ENCODE data around the gene DGKB. TPM values are rescaled to one million over a fixed set of nuclear protein-coding genes. Genes with fewer than 3 reads are reported as not detected.

Gene DGKB
- total RNA-seq, 1 experiment from 2014 or later = 0.02 TPM

DNA sequence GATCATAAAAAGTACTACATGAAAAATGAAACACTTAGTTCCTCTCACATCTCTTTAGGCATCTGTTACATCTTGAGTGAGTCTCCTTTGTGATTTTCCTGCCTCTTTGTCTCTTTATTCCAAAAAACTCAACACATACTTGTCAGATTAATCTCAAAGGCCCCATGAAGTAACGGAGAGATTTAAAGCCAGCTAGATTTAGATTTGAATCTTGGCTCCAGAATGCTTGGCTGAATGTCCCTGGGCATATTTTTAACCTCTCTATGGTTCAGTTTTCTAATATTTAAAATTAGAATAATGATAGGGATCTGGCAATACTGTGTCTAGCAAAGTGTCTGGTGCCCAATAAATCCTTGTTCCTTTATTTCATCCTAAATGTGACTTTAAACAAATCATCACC lies 140.0 kb downstream of the DGKB start:
- DNase-seq (ENCODE audit: extremely low read depth, low read depth) = no peak

DNA sequence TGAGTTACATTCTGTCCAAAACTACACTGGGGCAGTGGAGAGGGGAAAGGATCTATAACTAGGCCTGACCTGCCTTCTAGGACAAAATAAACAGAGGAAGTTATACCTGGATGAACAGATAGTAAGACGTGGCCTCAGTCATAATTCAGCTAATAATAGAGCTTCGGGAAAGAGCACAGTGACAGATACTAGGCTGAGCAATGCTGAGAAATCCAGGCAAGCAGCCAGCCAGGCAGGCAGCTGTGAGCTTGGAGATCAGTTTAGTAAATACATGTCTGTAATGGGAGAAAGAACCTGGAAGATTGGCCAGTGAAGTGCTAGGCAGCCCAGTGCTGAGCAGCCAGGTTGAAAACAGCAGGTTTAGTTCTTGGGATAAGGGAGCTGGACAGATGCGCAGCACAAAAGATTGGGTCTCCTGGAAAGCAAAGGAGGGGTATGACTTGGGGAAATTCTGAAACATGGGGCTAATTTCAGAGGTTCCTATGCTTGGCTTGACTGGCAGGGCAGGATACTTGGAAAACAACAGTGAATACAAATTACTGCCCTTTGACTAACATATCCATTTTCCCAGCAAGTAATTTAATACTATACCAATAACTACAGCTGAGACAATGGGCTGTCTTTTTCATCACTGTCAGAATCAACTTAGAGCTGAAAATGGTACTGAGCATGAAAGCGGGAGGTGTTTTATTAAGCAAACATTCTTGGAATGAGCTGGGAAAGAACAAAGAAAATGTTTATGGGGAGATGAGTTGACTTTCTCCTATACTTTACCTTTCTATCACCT lies 140.8 kb downstream of the DGKB start:
- no peak for DNase-seq (ENCODE audit: extremely low read depth, low read depth)

DNA sequence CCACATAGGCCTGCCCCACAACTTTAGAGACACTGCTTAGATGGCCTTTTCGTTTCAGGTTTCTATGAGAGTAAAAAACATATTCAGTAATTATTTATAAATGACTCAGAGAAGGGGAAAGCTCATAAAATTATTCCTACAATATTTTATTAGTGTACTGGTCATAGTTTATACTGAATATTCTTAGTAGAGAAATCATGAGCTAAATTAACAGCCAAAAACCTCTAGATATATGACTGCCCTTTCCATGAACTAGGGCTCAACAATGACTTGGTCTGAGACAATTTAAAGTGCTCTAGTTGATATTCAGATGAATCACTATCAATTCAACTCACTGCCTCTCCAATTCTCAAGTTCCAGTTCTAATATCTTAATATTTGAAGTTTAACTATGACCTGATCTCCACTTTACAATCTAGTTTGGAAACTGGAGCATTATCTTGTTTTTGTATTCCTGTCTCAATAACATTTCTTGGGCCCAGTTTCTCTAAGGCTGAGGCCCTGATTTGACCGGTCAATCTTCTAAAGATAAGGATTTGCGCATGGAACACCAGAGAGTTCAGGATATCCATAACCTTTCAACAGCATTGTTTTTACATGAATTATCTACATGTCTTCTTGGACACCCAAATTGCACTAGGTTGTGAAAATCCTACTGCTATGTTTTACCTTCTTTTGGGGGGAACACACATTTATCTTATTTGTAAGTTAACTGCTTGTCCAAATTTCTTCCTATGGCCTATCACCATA lies 141.6 kb downstream of the DGKB start:
- no peak for DNase-seq (ENCODE audit: extremely low read depth, low read depth)

DNA sequence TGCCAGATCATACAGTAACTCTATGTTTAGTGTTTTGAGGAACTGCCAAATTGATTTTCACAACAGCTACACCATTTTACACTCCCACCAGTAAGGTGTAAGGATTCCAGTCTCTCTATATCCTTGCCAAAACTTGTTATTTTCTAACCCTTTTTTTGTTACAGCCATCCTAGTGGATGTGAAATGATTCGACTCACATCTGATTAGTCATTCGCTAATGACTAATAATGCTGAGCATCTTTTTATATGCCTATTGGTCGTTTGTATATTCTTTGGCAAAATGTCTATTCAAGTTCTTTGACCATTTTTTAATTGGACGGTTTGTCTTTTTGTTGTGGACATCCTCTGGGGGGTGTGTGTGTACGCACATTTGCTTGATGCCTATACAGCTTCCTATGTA lies 142.8 kb downstream of the DGKB start:
- DNase-seq (ENCODE audit: extremely low read depth, low read depth) = no peak

DNA sequence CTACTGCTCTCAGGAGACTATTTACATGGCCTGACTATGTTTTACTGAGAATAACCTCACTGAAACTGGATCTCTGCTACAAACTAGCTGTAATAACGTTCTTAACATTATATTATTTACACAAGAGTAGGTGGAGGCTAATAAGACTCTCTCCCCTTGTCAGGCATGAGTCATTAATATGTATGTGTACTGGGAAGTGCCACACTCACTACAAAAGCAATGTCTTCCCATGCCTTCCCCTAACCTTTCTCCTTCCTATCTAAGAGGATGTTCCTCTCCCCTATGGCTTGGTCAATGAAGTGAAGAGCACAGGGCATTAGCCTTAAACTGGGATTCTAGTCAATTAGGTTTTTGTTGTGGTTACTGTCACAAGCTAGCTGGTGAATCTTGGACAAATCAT lies 147.9 kb downstream of the DGKB start:
- no peak for DNase-seq (ENCODE audit: extremely low read depth, low read depth)

DNA sequence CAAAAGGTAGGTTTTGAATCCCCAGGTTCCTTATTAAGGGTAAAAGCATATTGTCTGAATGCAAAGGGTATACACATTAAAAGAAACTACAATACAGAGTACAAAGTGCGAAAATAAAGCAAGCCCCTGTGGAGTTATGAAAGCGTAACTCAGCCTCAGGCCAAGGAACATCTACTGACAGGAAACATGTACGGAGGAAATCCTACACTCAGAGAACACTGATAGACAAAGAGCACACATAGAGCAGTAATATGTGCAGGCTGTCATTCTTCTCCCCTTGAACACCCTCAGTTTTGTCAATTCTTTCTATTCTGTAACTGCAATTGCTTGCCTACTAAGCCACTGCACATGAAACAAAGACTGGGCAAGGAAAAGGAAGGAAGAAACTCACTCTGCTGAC lies 150.2 kb downstream of the DGKB start:
- no peak for DNase-seq (ENCODE audit: extremely low read depth, low read depth)

DNA sequence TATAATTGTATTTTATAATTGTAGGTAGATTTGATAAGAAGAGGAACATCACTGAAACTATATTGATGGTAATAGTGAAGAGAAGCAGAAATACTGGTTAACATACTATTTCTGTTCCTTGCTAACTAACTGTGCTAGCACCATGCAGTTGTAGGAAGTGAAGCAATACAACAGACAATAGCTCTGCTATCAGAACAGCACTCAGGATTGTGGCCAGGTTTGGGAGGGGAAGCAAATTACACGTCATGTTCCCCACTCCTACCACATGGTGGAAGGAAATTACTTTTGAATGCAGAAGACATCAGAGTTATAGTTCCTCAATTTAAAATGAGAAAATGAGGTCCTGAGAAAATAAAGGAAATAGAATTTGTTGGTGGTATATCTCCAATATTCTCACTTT lies 151.1 kb downstream of the DGKB start:
- no peak for DNase-seq (ENCODE audit: extremely low read depth, low read depth)

DNA sequence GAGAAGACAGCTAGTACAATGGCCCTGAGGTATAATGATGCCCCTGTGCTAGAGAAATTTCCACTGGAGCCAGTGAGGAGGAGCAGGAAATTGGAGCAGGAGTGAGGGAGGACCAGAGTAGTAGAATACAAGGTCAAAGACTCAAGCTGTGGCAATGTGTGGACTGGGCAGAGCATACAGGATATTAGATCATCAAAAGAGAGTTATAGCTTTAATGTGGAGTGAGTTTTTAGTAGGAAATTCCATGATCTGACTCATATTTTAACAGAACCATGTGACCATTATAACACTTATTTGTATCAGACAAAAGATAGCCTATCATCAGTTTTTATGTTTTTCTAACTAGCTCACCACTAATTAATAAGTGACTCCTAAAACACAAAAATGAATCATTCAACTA lies 154.1 kb downstream of the DGKB start:
- DNase-seq (ENCODE audit: extremely low read depth, low read depth) = no peak

DNA sequence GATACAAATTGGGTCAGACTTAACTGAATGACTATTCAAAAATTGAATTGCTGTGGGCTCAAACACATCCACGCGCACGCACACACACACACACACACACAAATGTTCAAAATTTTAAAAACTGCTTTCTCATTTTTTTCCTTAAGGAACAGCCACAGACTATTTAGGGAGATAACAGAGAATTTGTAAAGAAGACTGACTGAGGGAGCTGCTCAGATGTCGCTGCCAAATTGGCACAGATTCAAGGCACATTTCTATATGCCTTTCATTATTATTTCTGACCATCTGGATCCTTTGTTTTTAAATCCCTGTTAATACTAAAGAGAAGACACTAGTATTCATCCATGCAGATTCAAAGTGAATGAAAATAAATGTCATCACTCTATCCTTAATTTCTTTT lies 154.8 kb downstream of the DGKB start:
- DNase-seq (ENCODE audit: extremely low read depth, low read depth) = no peak

DNA sequence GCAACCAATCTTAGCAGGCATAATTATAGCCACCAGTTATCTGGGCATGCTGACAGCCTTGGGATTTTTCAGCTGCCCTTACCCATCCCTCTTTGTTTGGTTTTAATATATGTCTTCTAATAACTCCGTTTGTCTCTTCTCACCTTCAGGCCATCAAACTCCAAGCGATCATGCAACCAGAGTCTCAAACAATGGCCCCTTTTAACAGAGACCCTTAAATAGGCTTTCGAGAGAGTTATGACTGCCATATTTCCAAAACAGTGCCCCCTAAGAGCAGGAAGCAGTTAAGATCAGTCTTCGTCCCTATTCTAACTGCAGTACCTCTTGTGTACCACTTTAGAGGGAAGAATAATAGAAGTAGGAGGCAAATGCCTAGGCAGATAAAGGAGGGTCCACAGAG lies 157.5 kb downstream of the DGKB start:
- no peak for DNase-seq (ENCODE audit: extremely low read depth, low read depth)

DNA sequence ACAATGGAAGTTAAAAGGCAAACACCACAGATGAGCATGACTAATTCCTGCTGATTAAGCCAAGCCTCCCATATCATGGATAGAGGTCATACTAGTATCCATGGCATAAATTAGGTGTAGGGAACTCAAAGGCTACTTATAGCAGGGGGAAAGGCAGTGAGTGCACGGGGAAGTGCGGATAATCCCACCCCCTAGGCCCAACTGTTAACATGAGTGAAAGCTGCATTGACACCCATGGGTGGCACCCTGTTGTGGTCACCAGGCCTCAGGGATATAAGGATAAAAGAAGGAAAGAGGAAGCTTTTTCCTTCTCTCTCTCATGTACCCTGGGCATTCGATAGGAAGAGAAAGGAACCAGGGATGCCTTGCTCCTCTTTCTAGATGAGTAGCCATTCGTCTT lies 161.9 kb downstream of the DGKB start:
- DNase-seq (ENCODE audit: extremely low read depth, low read depth) = no peak

DNA sequence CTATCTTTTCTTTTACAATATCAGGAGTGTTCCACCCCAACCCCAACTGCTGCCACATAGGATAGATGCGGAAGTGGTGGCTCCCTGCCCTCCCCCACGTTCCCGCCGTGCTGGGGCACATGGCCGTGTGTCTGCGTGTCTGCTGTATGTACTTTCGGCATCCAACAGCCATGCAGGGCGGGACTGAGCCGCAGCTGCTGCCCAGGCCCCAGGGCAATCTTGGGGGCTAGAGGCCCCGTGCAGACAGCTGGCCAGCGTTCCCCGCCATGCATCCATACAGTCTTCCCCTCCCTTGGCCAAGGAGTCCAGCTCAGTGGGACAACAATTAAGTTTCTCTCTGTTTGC lies 162.7 kb downstream of the DGKB start:
- no peak for DNase-seq (ENCODE audit: extremely low read depth, low read depth)

DNA sequence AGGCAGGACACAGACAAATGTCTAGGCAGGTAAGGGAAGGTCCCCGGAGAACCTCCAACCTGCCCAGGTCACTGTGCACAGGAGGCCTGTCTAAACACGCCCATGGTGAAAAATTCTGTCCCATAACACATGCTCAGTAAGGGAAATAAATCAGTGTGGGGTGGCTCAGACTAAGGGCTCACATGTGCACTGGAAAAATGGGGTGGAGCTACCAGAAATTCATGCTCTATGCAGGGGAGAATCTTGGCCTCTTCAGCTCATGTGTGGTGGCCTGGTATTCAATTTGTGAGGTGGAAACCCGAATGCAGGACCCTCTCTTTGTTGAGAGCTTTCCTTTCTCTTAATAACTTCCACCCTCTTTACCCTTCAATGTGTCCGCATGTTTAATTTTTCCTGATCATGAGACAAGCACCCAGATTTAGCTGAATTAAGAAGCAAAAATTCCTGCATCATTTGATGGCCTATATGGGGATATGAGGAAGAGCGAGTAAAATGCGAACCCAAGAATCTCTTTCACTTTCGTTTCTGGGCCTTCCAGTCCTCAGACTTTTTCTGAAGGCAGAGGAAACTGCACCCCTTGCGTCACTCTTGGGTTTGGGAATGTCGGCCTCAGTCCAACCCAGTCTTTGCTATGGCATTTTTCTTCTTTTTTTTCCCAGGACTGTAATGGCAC lies 163.2 kb downstream of the DGKB start:
- no peak for DNase-seq (ENCODE audit: extremely low read depth, low read depth)

DNA sequence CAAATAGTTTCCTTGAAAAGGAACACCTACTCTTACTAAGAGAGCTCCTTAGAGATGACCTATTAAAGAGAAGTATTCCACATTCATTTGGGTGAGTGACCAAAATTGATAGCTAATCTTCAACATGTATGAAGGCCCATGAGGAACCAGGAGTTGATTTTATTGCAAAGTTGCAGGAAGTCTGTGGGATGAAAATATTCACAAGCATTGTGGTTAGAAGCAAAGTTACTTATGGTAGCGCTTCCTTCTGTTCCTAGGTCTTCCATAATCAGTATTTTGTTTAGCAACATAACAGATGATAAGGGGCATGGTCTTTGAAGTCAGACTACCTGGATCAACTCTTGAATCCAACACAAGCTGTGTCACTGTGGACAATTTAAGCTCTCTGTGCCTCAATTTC lies 164.5 kb downstream of the DGKB start:
- DNase-seq (ENCODE audit: extremely low read depth, low read depth) = no peak

DNA sequence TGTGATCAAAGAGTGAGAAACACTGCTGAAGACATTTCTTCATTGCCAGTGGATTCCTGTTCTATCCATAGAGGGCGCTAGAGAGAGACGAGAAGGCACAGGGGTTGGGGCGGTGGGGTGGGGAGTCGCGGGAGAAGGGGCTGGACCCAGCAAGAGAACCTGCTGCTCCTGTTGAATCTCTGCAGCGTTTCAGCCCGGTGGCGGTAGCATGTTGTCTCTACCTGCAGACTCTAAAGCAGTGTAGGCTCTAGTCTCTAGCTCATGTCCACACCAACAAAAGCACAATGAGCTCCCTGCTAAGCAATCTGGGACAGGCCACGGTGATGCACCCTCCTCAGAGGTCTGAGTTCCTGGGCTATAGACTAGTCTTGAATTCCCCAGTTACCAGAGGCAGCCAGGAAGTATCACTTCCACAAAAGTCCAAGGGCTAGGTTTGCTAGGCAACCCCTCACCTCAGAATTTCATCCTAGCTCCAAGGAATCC lies 167.7 kb downstream of the DGKB start:
- peak; percentile 5 for DNase-seq (ENCODE audit: extremely low read depth, low read depth)

DNA sequence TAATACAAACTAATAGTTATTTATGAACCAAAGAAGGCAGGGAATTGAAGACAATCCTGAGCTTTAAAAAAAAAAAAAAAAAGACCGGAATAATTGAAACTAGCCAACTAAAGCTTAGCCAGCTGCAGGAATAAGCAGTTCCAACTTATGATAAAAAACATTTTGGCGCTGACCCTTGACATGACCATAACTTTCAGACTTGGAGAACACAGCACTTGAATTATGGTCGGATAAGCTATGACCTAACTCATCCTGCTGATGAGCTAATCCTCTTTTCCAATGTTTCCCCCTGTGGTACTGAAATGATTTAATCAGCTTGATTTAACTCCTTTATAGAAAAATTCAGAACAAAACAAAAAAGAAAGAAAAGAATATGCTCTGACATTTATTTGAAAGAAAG lies 181.8 kb downstream of the DGKB start:
- DNase-seq (ENCODE audit: extremely low read depth, low read depth) = no peak

DNA sequence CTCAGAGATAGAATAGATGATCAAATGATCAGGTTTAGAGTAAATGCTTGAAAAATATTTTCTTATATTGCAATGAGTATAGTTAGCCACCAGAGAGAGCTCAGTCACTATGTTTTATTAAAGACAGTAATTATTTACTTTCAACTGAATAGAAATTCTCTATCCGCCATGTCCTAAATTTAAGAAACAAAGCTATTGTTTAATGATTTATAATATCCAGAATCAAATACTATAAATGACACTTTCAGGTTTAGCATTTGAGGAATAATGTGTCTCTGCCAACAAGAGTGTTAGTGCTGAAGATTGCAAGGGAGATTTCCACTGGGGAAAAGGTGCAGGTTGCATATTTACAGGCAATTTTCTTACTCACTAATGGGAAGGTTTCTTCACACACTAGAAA lies 184.7 kb downstream of the DGKB start:
- peak; percentile 9 for DNase-seq (ENCODE audit: extremely low read depth, low read depth)

DNA sequence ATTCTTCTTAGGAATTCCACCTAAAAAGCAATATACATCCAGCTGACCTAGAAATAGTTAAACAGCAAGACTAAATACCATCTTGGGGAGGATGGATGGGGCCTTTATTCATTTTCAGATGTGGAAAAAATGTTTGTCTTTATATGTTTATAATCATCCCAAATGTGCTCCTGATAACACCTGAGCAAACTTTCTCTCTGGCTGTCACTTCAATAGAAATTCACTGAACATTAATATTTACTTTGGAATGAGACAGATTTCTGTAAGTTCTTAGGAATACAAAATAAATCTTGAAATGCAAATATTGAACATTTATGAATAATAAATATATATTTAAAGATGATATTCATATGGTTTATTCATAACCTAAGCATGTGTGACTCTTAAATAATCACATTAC lies 185.4 kb downstream of the DGKB start:
- DNase-seq (ENCODE audit: extremely low read depth, low read depth) = no peak

DNA sequence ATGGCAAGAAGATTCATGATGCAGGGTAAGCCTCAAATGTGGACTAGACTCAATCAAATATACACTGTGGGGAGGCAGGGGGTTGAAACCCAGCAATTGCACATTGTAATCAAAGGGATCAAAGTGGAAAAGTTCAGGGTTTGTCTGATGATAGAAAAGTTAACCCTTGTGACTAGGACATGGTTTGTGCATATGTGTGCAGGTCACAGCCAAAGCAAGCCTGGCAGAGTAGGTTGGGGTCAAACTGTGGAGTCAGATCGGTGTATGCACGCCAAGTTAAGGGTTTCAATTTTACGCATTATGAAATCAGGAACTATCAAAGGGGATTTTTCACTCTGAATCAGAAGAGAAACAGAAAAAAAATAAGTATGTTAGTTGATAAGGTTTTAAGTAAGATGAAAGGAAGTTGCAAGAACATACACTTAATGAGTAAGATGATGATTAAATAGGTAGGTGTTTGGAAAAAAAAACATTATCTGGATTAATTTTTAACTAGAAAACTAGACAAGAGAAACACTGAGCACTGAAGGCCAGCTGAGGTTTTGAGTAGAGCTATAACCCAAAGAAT lies 188.3 kb downstream of the DGKB start:
- DNase-seq (ENCODE audit: extremely low read depth, low read depth) = no peak

DNA sequence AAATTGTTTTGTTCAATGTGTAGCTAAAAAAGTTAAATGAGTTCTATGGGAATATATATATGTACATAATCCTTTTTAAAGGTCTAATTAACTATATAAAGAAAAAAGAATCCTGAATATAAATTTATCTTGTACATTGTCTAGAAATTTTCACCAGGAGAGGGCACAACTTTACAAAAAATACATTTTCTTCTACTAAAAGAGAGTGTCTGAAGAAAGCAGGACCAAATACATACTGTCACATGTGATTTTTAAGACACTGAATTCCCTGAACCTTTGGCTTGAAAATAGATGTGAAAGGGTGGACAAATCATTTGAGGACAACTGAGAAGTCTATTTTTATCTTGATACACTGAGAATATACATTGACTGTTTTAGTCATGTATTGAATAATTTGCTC lies 204.3 kb downstream of the DGKB start:
- no peak for DNase-seq (ENCODE audit: extremely low read depth, low read depth)

DNA sequence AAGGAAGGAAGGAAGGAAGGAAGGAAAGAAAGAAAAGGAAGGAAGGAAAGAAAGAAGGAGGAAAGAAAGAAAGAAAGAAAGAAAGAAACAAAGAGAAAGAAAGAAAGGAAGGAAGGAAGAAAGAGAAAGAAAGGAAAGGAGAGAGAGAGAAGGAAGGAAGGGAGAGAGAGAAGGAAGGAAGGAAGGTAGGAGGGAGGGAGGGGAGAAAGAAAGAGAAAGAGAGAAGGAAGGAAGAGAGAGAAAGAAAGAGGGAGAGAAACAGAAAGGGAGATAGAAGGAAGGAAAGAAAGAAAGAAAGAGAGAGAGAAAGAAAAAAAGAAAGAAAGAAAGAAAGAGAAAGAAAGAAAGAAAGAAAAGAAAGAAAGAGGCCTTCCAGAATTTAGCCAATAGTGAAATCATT lies 204.9 kb downstream of the DGKB start:
- no peak for DNase-seq (ENCODE audit: extremely low read depth, low read depth)

All from NCI-H460 (cell line).